Effector memory CD4-positive, alpha-beta T cell (primary cell): ENCODE measurements around the gene PMEPA1.

ENCODE experiments used
- DNase-seq, 3 donors: peaks; one replicate each; pipeline ENCODE4 v3.0.0-alpha.2; 2020
- H3K27ac ChIP-seq: 2 replicates; pipeline ENCODE4 v1.7.0; 2013; ENCODE audit warnings: mild to moderate bottlenecking, low read length, moderate library complexity; ENCODE audit not compliant: insufficient read depth, poor library complexity, severe bottlenecking
- H3K27me3 ChIP-seq: replicated peaks from 2 replicates; pipeline ENCODE4 v1.7.0; 2013; ENCODE audit warnings: mild to moderate bottlenecking, low read length; ENCODE audit not compliant: insufficient read depth, control insufficient read depth, poor library complexity, severe bottlenecking
- H3K36me3 ChIP-seq: 2 replicates; pipeline ENCODE4 v1.7.0; 2013; ENCODE audit warnings: mild to moderate bottlenecking, low read length, moderate library complexity; ENCODE audit not compliant: control insufficient read depth, insufficient read depth
- H3K4me1 ChIP-seq: 2 replicates; pipeline ENCODE4 v1.7.0; 2013; ENCODE audit warnings: low read length, mild to moderate bottlenecking; ENCODE audit not compliant: control insufficient read depth, insufficient read depth, poor library complexity, severe bottlenecking
- H3K4me3 ChIP-seq: 2 replicates; pipeline ENCODE4 v1.7.0; 2013; ENCODE audit warnings: low read length, low read depth, mild to moderate bottlenecking; ENCODE audit not compliant: insufficient read depth, poor library complexity, severe bottlenecking
- H3K9me3 ChIP-seq: 2 replicates; pipeline ENCODE4 v1.7.0; 2013; ENCODE audit warnings: mild to moderate bottlenecking, low read length, moderate library complexity; ENCODE audit not compliant: control insufficient read depth

The PMEPA1 gene

GRCh38 chr20:57749131-57749690 lies 39.4 kb upstream of the PMEPA1 start:
- DNase-seq = no peak
- Histone ChIP-seq H3K4me3 (peak overlapping the region; percentile 25), H3K4me1 (peaks cover 8% of the 10 kb centered on the region), H3K27me3 (no peaks in the 10 kb centered on the region), H3K9me3 (no peaks in the 10 kb centered on the region), H3K36me3 (no peaks in the 10 kb centered on the region), H3K27ac (no peak overlapping the region)

- DNase-seq = peak; percentile 20 to 60 (median 59)
- no peaks in the 10 kb centered on the region for H3K36me3 ChIP-seq
- H3K4me1 ChIP-seq = peaks cover 8% of the 10 kb centered on the region
- no peaks in the 10 kb centered on the region for H3K27me3 ChIP-seq
- H3K4me3 ChIP-seq = peak overlapping the region; percentile 25
- no peaks in the 10 kb centered on the region for H3K9me3 ChIP-seq
- H3K27ac ChIP-seq = no peak overlapping the region
These were observed 38.9 kb upstream of the PMEPA1 start for GRCh38 chr20:57748601-57749130.

GRCh38 chr20:57747861-57748481 lies 38.2 kb upstream of the PMEPA1 start:
- H3K4me3 ChIP-seq = no peak overlapping the region
- H3K27me3 ChIP-seq = no peaks in the 10 kb centered on the region
- H3K36me3 ChIP-seq = no peaks in the 10 kb centered on the region
- H3K27ac ChIP-seq = no peak overlapping the region
- peaks cover 8% of the 10 kb centered on the region for H3K4me1 ChIP-seq
- DNase-seq = no peak
- no peaks in the 10 kb centered on the region for H3K9me3 ChIP-seq

- H3K9me3 ChIP-seq = no peaks in the 10 kb centered on the region
These were observed 37.1 kb upstream of the PMEPA1 start for GRCh38 chr20:57746832-57747404.

GRCh38 chr20:57746201-57746600 lies 36.4 kb upstream of the PMEPA1 start:
- H3K4me3 ChIP-seq = no peak overlapping the region
- no peak for DNase-seq
- H3K4me1 ChIP-seq = peaks cover 8% of the 10 kb centered on the region
- H3K36me3 ChIP-seq = no peaks in the 10 kb centered on the region
- no peaks in the 10 kb centered on the region for H3K9me3 ChIP-seq
- no peaks in the 10 kb centered on the region for H3K27me3 ChIP-seq
- no peak overlapping the region for H3K27ac ChIP-seq

More at GRCh38 chr20:57746832-57747404, 37.1 kb upstream of the PMEPA1 start:
- H3K36me3 ChIP-seq = no peaks in the 10 kb centered on the region
- H3K27me3 ChIP-seq = no peaks in the 10 kb centered on the region
- no peak overlapping the region for H3K4me3 ChIP-seq
- DNase-seq = no peak
- peaks cover 8% of the 10 kb centered on the region for H3K4me1 ChIP-seq
- no peak overlapping the region for H3K27ac ChIP-seq

- DNase-seq = no peak
- no peaks in the 10 kb centered on the region for H3K9me3 ChIP-seq
- H3K27me3 ChIP-seq = no peaks in the 10 kb centered on the region
- peaks cover 8% of the 10 kb centered on the region for H3K4me1 ChIP-seq
- no peak overlapping the region for H3K4me3 ChIP-seq
- H3K27ac ChIP-seq = no peak overlapping the region
- H3K36me3 ChIP-seq = no peaks in the 10 kb centered on the region
These were observed 34.4 kb upstream of the PMEPA1 start for GRCh38 chr20:57744206-57744605.

GRCh38 chr20:57743450-57744095 lies 33.8 kb upstream of the PMEPA1 start:
- Histone ChIP-seq H3K36me3 (no peaks in the 10 kb centered on the region), H3K9me3 (no peaks in the 10 kb centered on the region), H3K27me3 (no peaks in the 10 kb centered on the region), H3K27ac (no peak overlapping the region), H3K4me3 (no peak overlapping the region), H3K4me1 (peaks cover 2% of the 10 kb centered on the region)
- DNase-seq = no peak

- H3K27me3 ChIP-seq = no peaks in the 10 kb centered on the region
- no peaks in the 10 kb centered on the region for H3K36me3 ChIP-seq
- H3K4me1 ChIP-seq = no peaks in the 10 kb centered on the region
- DNase-seq = no peak
- no peak overlapping the region for H3K27ac ChIP-seq
- H3K9me3 ChIP-seq = no peaks in the 10 kb centered on the region
- no peak overlapping the region for H3K4me3 ChIP-seq
These were observed 32.8 kb upstream of the PMEPA1 start for GRCh38 chr20:57742507-57743181.

- Histone ChIP-seq H3K4me1 (no peaks in the 10 kb centered on the region), H3K4me3 (no peak overlapping the region), H3K27ac (no peak overlapping the region), H3K9me3 (no peaks in the 10 kb centered on the region), H3K27me3 (no peaks in the 10 kb centered on the region), H3K36me3 (no peaks in the 10 kb centered on the region)
- no peak for DNase-seq
These were observed 28.7 kb upstream of the PMEPA1 start for GRCh38 chr20:57738484-57738883.
